ENCODE results near the gene PICALM. TPM values are rescaled to one million over a fixed set of nuclear protein-coding genes. Genes with fewer than 3 reads are reported as not detected.
A peak's percentile ranks its signal among the peaks of the same experiment; 100 is the strongest.

PICALM gene
- total and polyA plus RNA-seq, 2 of the 13 experiments (the other 11 are each of a cell fraction or from before 2014, with no cell fraction given), result 97.6 to 154 TPM

- no peak for TF ChIP-seq PRDM15 (CRISPR knock-in tag; IDR thresholded peaks at IDR 0.05)
- 0 out of 2 replicates have a peak, but pooled peaks have one; percentile 48 for TF ChIP-seq SSRP1 (CRISPR knock-in tag; IDR thresholded peaks at IDR 0.05)
- TF ChIP-seq ZNF792 (CRISPR knock-in tag; IDR thresholded peaks at IDR 0.05), result 0 out of 2 replicates have a peak, but pooled peaks have one; percentile 18
- TF ChIP-seq THRA (CRISPR knock-in tag; IDR thresholded peaks at IDR 0.05; ENCODE audit: borderline replicate concordance), result no peak
- TF ChIP-seq SP1 (IDR thresholded peaks at IDR 0.05), result no peak
- TF ChIP-seq SP1 (CRISPR knock-in tag; IDR thresholded peaks at IDR 0.05), result no peak
- TF ChIP-seq JDP2 (CRISPR knock-in tag; IDR thresholded peaks at IDR 0.05; ENCODE audit: borderline replicate concordance), result no peak
- TF ChIP-seq ZSCAN20 (CRISPR knock-in tag; IDR thresholded peaks at IDR 0.05; ENCODE audit: borderline replicate concordance), result no peak
- no peak for TF ChIP-seq TBP (CRISPR knock-in tag; IDR thresholded peaks at IDR 0.05)
- no peak for TF ChIP-seq MED13 (CRISPR knock-in tag; IDR thresholded peaks at IDR 0.05)
- TF ChIP-seq KDM6A (CRISPR knock-in tag; IDR thresholded peaks at IDR 0.05; ENCODE audit: low read depth), result no peak
- no peak for TF ChIP-seq RFX3 (CRISPR knock-in tag; IDR thresholded peaks at IDR 0.05)
- TF ChIP-seq SMAD3 (CRISPR knock-in tag; IDR thresholded peaks at IDR 0.05), result peak; percentile 63; the same call in 1 of the 2 replicates
- TF ChIP-seq CEBPZ (IDR thresholded peaks at IDR 0.05; ENCODE audit: low read length), result no peak
- no peak for TF ChIP-seq ZNF333 (CRISPR knock-in tag; IDR thresholded peaks at IDR 0.05; ENCODE audit: borderline replicate concordance)
- no peak for TF ChIP-seq PREB (CRISPR knock-in tag; IDR thresholded peaks at IDR 0.05)
- no peak for TF ChIP-seq HMG20B (CRISPR knock-in tag; conservative IDR thresholded peaks at IDR 0.05)
- TF ChIP-seq TOE1 (CRISPR knock-in tag; IDR thresholded peaks at IDR 0.05), result no peak
- no peak for TF ChIP-seq MTERF4 (CRISPR knock-in tag; IDR thresholded peaks at IDR 0.05)
- TF ChIP-seq SRSF4 (IDR thresholded peaks at IDR 0.05; ENCODE audit: low read depth, low read length, poor library complexity, severe bottlenecking), result no peak
Observed at GRCh38 chr11:86067009-86067850, 1.7 kb downstream of the PICALM start (continued).
